CD4-positive, alpha-beta T cell treated with Interleukin-4 for 1 hour (primary cell): ENCODE measurements around the gene CALML6.

Source experiments
- DNase-seq, 2 donors: peaks; one replicate each; pipeline ENCODE4 v3.0.0-alpha.2; 2020 to 2022

The CALML6 gene

DNA sequence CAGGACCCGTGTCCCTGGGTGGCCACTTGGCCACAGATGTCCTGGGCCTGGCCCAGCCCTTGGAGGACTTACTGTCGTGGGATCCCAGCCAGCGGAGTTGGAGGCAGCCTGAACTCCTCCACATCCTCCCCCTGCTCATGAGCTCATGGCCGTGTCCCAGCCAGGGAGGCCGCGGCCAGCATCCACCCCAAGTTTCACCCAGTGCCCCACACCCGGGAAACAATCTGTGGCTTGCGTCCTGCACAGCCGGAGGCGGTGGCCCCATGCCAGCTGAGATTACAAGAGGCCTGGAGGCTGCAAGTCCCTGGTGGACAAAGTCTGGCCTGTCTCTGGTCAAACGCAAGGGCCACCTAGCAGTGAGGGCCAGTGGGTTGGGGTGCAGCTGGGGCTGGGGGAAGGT, 31.5 kb downstream of the CALML6 start:
- DNase-seq = no peak

DNA sequence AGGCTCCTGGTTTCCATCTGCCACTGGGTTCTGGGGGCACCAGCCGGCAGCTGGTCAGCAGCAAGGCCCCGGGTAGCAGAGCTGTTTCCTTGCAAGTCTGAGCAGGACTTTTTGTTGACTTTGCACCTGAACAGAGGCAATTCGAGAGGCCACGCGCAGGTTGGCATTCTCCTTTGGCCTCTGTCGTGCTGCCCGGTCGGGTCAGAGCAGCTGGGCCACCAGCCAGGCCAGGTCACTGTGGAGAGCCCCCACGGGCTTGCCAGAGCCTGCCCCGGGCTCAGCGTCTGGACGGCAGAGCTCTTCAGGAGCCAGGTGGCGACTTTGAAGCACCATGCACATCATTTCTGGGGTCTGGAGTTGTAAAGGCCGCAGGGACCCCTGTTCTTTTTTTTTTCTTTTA, 32.4 kb downstream of the CALML6 start:
- DNase-seq = no peak

DNA sequence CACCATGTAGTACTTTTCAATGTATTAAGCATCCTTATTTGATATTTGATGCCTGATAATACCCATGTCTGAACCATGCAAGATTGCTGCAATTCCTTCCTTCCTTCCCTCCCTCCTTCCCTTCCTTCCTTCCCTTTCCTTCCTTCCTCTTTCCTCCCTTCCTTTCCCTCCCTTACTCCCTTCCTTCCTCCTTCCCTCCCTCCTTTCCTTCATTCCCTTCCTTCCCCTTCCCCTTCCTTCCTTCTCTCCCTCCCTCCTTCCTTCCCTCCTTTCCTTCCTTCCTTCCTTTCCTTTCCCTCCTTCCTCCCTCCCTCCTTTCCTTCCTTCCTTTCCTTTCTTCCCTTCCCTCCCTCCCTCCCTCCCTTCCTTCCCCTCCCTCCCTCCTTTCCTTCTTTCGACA, 33.7 kb downstream of the CALML6 start:
- no peak for DNase-seq

DNA sequence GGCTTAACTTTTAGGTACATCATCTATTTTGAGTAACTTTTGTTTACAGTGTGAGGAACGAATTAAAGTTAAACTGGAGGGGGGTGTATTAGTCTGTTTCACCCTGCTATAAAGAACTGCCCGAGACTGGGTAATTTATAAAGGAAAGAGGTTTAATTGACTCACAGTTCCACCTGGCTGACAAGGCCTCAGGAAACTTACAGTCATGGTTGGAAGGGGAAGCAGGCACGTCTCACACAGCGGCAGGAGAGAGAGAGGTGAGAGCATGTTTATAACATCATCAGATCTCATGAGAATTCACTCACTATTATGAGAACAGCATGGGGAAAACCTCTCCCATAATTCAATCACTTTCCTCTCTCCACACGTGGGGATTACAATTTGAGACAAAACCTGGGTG, 35.9 kb downstream of the CALML6 start:
- no peak for DNase-seq

DNA sequence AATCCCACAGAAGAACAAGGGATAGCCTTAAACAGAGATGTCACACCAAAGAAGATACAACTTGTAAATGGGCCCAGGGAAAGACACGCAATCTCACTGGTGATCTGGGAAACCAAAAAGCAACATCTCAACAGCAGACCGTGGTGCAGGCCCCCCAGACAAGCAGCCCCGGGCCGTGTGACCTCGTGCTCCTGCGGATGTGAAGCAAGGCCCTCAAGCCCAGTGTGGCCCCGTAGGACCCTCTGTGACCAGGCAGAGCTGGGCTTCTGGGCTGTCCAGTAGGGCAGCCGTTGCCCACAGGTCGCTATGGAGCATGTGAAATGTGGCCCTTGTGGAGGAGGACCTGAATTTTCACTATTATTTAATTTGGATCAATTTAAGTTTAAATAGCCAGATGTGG, 39.0 kb downstream of the CALML6 start:
- no peak for DNase-seq

DNA sequence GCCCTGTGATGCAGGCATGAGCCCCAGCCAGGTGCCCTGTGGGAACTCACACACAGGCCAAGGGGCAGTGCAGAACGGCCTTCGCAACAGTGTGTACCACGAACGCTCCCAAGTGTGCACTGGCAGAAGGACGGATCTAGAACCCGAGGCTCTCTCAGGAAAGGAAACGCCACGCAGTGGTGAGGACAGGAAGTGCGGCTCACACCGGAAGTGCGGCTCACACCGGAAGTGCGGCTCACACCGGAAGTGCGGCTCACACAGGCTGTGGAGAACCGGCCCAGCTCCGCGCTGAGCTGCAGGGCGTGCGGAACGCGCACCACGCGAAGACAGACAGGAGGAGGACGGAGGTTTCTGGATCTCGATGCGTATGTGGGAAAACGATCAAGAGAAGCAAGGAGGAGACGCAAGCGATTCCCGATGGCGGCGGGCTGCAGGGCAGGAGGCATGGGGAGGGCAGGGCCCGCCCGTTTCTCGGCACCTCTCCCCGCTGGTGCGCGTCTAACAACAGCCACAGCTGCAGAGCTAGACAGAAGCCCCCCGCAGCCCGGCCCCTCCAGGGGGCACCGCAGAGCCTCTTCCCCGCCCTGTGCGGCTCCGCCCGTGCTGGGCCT, 39.9 kb downstream of the CALML6 start:
- DNase-seq = peak in 1 of 2 donors; percentile 2

DNA sequence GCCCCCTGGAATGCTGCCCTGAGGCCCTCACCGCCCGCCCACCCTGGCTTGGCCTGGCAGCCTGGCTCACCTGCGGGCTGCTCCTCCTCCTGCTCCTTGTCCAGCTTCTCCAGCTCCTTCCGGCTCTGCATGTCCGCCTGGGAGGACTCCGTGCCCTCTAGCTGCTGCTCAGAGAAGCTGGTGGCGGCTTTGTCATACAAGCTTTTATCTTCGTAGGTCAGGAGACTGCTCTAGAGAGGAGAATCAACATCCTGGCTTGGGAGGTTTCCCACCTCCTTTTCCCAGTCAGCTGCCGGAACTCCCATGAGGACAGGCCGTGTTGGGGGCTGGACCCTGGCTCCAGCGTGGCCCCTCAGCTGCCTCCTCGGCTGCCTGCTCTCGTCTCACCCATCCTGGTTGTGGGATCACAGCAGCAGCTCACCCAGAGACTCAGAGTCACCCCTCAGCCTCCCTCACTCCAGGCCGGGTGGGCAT, 40.6 kb downstream of the CALML6 start:
- no peak for DNase-seq

DNA sequence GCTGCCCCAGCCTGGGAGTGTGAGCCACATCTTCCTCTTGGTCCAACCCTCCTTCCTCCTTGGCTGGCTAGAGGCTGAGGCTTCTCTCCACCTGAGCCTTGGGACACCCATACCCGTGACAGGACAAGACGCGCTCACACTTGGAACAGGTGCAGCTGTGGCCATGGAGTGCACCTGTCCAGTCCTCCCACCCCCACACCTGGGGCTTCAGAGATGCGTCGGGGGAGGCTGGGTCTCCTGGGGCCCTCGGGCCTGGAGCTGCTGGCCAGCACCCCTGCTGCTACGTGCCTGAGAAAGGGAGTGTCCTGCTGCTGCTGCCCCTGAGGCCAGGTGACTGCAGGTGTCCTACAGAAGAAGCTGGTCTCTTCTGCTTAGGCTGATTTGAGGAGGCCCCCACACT, 41.0 kb downstream of the CALML6 start:
- DNase-seq = no peak

DNA sequence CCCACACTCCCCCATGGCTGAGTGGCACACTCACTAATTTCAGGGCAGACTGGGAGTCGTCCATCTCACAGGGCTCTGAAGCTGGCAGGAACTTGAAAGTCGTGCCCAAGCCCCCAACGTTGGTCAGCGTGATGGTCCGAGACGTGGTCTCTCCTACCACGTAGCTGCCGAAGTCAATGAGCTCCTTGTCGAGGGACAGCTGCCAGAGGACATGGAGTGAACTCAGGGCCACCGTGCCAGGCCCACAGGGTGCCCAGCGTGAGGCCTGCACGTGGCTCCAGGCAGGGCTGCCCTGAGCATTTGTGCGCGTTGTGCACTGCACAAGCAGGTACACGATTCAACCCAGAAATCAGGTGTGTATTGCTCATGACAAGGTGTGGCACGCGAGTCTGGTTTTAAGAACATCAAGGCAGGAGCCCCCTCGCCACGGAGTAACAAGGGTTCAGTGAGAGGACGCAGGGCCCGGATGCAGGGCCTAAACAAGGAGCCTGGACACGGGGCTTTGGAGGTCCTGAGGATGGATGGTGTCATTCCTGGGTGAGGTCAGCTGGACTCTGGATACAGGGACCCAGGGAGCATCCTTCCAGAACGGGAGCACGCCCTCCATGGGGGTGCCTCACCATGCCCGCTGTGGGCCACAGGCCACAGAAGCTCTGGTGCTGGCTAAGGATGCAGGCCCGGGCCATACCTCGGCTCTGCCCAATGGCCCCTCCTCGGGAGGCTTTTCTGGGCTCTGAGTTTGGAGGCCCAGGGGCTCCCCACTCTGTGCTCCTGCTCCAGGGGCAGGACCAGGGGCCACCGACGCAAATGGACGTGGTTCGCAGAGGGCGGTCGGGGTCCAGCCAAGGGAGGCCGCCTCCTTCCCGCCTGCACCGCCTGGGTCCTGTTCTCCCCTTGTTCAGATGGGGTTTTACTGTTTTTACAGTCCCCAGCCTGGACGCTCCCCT, 41.8 kb downstream of the CALML6 start:
- no peak for DNase-seq

DNA sequence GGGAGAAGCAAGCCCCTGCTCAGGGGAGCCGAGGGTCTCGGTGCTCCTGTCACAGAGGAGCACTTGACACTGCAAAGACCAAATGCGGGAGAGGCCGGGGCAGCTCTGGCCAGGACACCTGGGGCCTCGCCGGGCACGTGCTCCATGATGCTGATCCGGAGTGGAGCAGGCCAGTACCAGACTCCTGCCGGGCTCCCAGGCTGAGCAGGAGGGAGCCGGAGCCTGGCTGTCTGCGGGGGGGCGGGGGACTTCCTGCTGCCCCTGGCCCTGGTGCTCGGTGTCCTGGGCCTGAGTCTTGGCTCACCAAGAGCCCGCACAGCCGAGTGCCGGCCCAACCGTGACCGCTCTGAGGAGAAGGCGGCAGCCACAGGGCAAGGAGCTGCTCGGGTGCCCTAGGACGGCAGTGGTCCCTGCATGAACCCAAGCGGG, 42.5 kb downstream of the CALML6 start:
- no peak for DNase-seq

DNA sequence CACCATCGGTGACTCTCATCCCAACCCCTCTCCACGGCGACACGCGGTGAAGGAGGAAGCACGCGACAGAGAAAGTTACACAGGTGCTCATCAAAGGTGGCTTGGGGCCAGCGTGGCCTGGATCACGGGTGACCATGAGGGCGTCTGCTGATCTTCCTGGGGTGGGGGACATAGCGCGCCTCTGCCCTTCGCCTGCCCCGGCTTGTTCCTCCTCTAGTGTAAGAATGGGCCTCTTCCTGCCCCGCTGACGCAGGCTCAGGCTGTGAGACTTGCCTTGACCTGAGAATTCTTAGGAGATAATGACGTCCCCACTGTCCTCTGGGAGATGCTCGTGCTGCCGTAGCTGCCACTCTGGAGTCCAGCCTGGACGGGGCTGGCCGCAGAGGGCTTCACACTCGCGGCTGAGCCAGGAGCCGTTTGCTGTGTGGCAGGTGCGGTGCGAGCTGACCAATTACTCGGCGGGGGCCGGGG, 43.0 kb downstream of the CALML6 start:
- DNase-seq = no peak

DNA sequence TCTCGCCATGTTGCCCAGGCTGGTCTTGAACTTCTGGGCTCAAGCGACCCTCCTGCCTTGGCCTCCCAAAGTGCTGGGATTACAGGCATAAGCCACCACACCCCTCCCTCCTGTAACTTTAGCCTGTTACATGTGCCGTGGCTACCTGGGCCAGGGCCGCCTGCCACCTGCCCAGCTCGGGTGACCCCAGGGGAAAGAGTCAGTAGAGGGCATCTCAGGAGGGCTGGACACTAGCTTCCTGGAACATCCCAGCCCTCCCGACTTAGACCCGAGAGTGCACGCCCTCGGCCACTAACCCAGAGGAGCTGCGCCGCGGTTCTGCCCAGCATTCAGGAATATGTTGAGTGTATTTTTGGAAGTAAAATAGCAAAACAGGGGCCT, 44.4 kb downstream of the CALML6 start:
- DNase-seq = no peak

DNA sequence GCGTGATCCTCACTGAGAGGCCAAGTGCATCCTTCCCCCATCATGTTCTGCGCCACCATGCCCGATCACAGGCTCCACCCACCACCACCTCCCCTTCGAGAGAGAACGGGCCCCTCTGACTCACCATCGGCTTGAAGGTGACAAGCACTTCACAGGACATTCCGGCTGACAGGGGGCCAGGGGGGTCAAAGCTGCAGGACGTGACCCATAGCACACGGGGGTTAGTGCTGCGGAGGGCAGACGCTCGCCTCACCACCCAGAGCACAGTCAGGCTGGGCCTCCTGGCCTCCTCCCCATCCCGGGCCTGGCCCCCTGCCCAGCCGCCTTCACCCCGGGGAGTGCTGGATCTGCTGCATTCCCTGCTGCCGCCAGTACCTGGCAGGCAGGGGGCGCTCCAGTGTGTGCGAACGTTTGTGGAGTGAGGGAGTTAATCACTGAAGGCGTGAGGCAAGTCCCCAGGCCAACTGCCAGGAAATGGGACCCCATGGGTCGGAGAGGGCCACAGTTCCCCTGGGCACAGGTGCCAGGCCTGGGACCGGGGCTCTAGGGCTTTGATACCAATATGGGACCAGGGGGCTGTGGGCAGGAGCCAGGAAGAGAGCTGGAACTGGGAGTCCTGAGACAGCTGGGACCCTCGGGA, 44.9 kb downstream of the CALML6 start:
- peak; percentile 48 to 54 for DNase-seq

DNA sequence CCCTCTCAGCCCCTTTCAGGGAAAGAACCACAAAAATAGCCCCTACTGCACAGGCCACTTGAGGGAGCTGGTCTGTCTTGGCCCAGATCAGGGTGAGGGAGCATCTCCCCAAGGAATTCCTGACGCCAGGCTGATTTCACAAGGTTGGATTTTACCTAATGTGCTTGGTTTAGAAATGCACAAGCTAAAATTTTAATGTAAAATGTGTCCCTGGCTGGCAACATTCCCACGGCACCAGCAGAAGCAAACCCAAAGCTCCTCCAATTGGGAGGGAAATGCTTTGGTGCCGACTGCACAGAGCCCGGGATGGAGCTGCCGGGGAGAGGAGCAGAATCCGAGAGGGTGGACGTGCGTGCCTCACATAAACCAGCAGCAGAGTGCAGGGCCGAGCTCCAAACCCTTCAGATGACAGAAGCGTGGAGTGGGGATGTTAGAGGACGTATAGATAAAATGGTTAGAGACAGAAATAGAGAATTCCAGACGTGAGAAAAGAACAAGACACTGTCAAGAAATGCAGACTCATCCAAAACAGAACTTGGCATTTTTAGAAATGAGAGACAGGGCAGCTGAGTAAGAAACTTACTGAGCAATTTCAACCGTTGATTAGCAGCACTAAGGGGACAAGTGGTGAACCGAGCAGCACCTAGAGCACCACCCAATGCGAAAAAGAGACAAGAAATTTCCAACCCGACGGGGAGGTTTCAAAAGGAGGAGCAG, 45.6 kb downstream of the CALML6 start:
- DNase-seq = no peak

DNA sequence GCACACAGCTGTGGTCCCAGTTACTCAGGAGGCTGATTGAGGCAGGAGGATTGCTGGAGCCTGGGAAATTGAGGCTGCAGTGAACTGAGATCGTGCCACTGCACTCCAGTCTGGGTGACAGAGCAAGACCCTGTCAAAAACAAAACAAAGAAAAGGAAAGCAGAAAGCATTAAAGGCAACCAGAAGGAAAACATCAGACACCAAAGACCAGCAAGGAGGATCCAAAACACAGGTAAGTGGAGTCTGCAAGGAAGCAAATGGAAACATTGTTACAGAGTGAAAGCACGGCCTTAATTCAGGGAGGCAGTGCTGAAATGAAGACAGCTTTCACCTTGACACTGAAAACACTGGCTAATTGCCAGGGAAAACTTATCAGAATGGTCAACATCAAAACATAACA, 47.7 kb downstream of the CALML6 start:
- no peak for DNase-seq

DNA sequence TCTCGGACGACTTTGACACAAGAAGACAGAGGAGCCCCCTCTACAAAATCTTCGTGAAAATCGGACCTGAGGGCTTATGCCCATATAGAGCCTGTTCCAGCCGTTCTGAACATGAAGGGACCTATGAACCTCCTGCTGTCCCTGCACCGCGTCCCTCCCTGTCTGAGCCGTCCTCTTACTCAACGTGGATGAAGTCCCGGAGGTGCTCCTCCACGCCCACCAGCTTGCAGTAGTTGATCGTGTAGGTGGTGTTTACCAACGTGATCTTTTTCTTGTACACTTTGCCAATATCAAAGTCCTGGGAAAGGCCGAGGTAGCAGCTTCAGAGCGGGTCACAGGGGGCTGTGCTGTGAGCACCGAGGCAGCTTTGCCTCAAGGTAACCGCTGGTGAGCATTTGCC, 48.5 kb downstream of the CALML6 start:
- no peak for DNase-seq

DNA sequence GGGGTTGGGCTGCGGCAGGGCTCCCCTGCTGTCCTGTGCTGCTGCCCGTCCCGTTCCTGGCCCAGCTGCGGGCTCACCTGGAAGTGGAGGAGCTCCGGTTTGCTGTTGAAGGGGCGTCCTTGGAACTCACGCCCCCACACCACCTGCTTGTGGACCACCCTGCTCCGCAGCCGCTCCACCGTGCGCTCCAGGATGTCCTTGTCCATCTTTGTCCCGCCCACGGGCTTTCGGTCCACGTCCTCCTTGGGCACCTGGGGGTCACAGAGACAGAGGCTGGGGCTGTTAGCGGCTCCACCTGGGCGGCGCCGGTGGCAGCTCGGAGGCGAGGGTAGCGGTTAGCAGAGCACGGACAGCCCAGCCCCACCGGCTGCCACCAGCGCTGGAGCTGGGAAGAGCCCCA, 49.8 kb downstream of the CALML6 start:
- DNase-seq = no peak

DNA sequence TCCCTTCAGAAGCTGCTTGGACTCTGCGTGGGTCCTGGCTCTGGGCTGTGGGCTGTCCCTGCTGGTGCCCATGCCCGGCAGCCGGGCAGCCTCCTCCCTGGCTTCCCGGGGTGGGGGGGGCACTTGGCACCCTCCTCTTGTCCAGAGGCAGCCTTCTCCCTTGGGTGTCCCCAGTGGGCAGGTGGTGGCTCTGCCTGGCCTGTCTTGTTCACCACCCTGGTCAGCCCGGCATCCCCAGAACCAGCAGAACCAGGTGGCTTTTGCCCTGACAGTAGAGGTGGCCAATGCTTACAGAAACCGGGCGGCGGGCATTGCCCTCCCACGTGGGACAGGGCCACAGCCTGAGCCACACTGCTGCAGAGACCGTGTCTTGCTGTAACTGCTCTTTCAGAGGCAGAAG, 50.5 kb downstream of the CALML6 start:
- no peak for DNase-seq

DNA sequence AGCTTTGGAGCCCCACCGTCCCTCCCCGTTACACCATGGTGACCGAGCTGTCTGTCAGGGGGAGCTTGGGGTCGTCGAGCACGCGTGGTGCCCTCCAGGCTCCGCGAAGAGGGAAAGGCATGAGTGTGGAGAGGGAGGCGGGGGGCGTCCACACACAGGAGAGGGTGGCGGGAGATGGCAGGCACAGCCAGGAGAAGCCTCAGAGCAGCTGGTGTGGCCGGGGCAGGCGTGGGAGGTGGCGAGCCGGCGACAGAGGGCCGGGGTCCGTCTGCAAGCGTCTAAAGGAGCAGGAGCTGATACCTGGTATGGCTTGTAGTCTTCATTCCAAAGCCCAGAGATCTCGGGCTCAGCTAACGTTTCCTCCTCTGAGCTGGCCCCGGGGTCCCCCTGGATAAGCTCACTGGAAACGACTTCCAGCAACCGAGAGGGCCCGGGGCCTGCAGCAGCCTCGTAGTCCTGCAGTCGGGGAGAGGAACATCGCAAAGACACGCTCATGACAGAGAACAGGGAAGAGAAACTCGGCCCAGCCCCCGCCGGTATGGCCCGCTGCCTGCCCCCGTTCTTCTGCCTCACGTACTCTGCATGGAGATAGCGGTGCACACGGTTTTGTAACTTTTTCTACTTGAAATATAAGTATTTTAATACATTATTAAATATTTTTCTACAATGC, 51.1 kb downstream of the CALML6 start:
- no peak for DNase-seq
